Gastroesophageal sphincter (tissue), 4 donors: ENCODE results near the gene EMP2. TPM values are rescaled to one million over a fixed set of nuclear protein-coding genes. Genes with fewer than 3 reads are reported as not detected.

Experiments
- ATAC-seq: fragments of 150-250 bp; one replicate; pipeline ENCODE4 v1.9.1; 2016; ENCODE audit warnings: mild to moderate bottlenecking, moderate library complexity
- H3K27ac ChIP-seq, 4 donors: fragments of 200-600 bp; sonication (generic) in 3 of 4; 1 replicate in 3 of 4; 2 replicates in 1 of 4; pipeline ENCODE4 v1.5.1; 2016 to 2019
- H3K27me3 ChIP-seq: fragments of 200-600 bp; sonication (generic); one replicate; pipeline ENCODE4 v1.5.1; 2019
- H3K36me3 ChIP-seq, 2 donors: fragments of 200-600 bp; sonication (generic); one replicate each; pipeline ENCODE4 v1.5.1; 2019; ENCODE audit warnings: control low read depth in 1 of 2
- H3K4me1 ChIP-seq, 3 donors: fragments of 200-600 bp; sonication (generic); 1 replicate in 2 of 3; 2 replicates in 1 of 3; pipeline ENCODE4 v1.5.1; 2016 to 2019; ENCODE audit warnings: control low read depth in 2 of 3
- H3K4me3 ChIP-seq, 2 donors: fragments of 200-600 bp; sonication (generic); one replicate each; pipeline ENCODE4 v1.5.1; 2019; ENCODE audit warnings: mild to moderate bottlenecking in 1 of 2, moderate library complexity in 1 of 2
- H3K9me3 ChIP-seq, 3 donors: fragments of 200-600 bp; sonication (generic); one replicate each; pipeline ENCODE4 v1.5.1; 2017 to 2019; ENCODE audit warnings: control low read depth in 2 of 3
- EP300 ChIP-seq: sonication (generic); formaldehyde crosslinking; IDR thresholded peaks from one replicate; pipeline ENCODE4 v1.6.1; 2017; ENCODE audit warnings: antibody characterized with exemption, mild to moderate bottlenecking
- POLR2A ChIP-seq, 2 donors: fragments of 450-650 bp; IDR thresholded peaks; one replicate each; pipeline ENCODE4 v1.6.1; 2017; ENCODE audit warnings: antibody characterized with exemption in 2 of 2, mild to moderate bottlenecking in 2 of 2, moderate library complexity in 1 of 2
- POLR2AphosphoS5 ChIP-seq: sonication (generic); formaldehyde crosslinking; IDR thresholded peaks from one replicate; pipeline ENCODE4 v1.6.1; 2017; ENCODE audit warnings: antibody characterized with exemption
- WGBS, 2 donors: methylation state at CpG; one replicate each; pipeline ENCODE4 v1.1.5; 2018; ENCODE audit warnings: low coverage in 1 of 2; 5-methylcytosine and 5-hydroxymethylcytosine counted together
- total RNA-seq, 4 donors: library from RNA; depleted of rRNA; stranded (reverse); fragments of >200 nt; gene quantifications; one replicate each; pipeline ENCODE4 v1.1.0, GENCODE V29; 2016
- TF ChIP-seq, protein P1 (sequence below), 4 experiments: fragments of 200-600 bp in 2 of 4; fragments of 450-650 bp in 2 of 4; sonication (generic) in 1 of 4; IDR thresholded peaks; one replicate each; pipeline ENCODE4 v1.5.1; 2017 to 2019; ENCODE audit warnings: antibody characterized with exemption in 4 of 4, mild to moderate bottlenecking in 2 of 4, moderate library complexity in 2 of 4

EMP2 gene
- total RNA-seq, 4 donors from 2014 or later: 52.8 to 94.7 (median 69.7) TPM

DNA sequence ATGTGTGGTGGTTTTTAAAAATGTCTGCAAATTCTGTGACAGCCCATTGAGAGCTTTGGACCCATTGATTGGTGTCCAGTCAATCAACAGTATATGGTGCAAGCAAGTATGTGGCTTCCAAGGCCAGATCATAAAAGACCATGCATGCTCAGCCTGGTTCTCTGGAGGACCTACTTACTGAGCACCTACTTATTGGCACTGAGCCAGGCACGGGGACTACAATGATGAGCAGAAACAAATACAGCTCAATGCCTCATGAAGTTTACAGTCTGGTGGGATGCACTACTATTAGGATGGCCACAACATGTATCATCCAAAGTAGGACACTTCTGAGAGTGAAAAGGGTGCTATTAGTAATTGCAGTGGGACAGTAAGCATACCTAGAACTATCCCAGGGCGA is 7.2 kb upstream of the EMP2 start:
- peaks cover 6% of the 10 kb centered on the region for H3K27me3 ChIP-seq
- H3K4me3 ChIP-seq: no peak overlapping the region
- no peak overlapping the region for H3K27ac ChIP-seq
- no peaks in the 10 kb centered on the region for H3K9me3 ChIP-seq
- H3K36me3 ChIP-seq: no peaks in the 10 kb centered on the region
- TF ChIP-seq, protein P1, sequence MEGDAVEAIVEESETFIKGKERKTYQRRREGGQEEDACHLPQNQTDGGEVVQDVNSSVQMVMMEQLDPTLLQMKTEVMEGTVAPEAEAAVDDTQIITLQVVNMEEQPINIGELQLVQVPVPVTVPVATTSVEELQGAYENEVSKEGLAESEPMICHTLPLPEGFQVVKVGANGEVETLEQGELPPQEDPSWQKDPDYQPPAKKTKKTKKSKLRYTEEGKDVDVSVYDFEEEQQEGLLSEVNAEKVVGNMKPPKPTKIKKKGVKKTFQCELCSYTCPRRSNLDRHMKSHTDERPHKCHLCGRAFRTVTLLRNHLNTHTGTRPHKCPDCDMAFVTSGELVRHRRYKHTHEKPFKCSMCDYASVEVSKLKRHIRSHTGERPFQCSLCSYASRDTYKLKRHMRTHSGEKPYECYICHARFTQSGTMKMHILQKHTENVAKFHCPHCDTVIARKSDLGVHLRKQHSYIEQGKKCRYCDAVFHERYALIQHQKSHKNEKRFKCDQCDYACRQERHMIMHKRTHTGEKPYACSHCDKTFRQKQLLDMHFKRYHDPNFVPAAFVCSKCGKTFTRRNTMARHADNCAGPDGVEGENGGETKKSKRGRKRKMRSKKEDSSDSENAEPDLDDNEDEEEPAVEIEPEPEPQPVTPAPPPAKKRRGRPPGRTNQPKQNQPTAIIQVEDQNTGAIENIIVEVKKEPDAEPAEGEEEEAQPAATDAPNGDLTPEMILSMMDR (IDR thresholded peaks at IDR 0.05): no peak
- no peak for TF ChIP-seq EP300
- no peaks in the 10 kb centered on the region for H3K4me1 ChIP-seq
- WGBS, 2 donors: 64% methylated on average over 2 of the region's 2 CpGs; no CpG with 5 or more reads in 1 of the 2 donors
- ATAC-seq: no peak

- Histone ChIP-seq H3K36me3 (no peaks in the 10 kb centered on the region), H3K27me3 (peaks cover 6% of the 10 kb centered on the region), H3K9me3 (no peaks in the 10 kb centered on the region), H3K27ac (no peak overlapping the region), H3K4me1 (peaks cover 0 to 16% (median 9%) of the 10 kb centered on the region in 3 donors), H3K4me3 (no peak overlapping the region)
- 46 to 83% methylated on average over 1 to 4 of the region's 5 CpGs for WGBS, 2 donors
- TF ChIP-seq EP300: no peak
- no peak for TF ChIP-seq POLR2AphosphoS5
- TF ChIP-seq, protein P1 (IDR thresholded peaks at IDR 0.05): no peak
- TF ChIP-seq POLR2A (IDR thresholded peaks at IDR 0.05): no peak
- no peak for ATAC-seq
Measured at GRCh38 chr16:10584981-10585438, 4.6 kb upstream of the EMP2 start.

GRCh38 chr16:10583269-10583668 is 2.9 kb upstream of the EMP2 start:
- H3K4me3 ChIP-seq: no peak overlapping the region
- no peak for ATAC-seq

DNA sequence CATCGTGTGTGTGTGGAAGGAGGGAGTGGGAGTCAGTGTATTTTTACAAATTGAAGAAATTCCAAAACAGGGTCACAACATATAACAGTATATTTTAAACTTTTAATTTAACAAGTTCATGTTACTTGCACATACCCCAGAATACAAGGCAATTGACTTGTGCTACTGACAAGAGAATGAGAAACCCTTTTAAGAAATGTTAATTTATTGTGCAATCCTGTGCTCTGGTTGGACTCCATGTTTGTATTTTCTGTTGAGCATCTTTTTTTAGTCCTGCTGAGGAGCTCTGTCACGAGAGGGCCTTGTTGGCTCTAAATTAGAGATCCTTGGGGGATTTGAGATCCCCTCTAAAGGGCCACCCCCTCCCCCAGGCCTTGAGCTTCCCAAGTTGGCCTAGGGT is 1.1 kb upstream of the EMP2 start:
- no peaks in the 10 kb centered on the region for H3K27me3 ChIP-seq
- WGBS, 2 donors: 25 to 33% methylated on average over 1 to 2 of the region's 2 CpGs
- H3K9me3 ChIP-seq: no peaks in the 10 kb centered on the region
- TF ChIP-seq EP300: no peak
- no peak for TF ChIP-seq POLR2AphosphoS5
- TF ChIP-seq, protein P1 (IDR thresholded peaks at IDR 0.05): no peak
- no peak for TF ChIP-seq POLR2A (IDR thresholded peaks at IDR 0.05)
- no peaks in the 10 kb centered on the region for H3K36me3 ChIP-seq
- H3K4me1 ChIP-seq: peaks cover 0 to 49% (median 35%) of the 10 kb centered on the region in 3 donors
- peak overlapping the region in 3 of 4 donors; percentile 91 to 97 (median 95) for H3K27ac ChIP-seq
- ATAC-seq: no peak
- no peak overlapping the region for H3K4me3 ChIP-seq

More at GRCh38 chr16:10583269-10583668, 2.9 kb upstream of the EMP2 start:
- TF ChIP-seq POLR2AphosphoS5: no peak
- TF ChIP-seq EP300: no peak
- TF ChIP-seq, protein P1 (IDR thresholded peaks at IDR 0.05): no peak
- no peak for TF ChIP-seq POLR2A (IDR thresholded peaks at IDR 0.05)
- WGBS, 2 donors: 80 to 96% methylated on average over 3 to 4 of the region's 4 CpGs
- no peaks in the 10 kb centered on the region for H3K9me3 ChIP-seq
- peaks cover 6% of the 10 kb centered on the region for H3K27me3 ChIP-seq
- no peaks in the 10 kb centered on the region for H3K36me3 ChIP-seq
- no peak overlapping the region for H3K27ac ChIP-seq
- peaks cover 0 to 31% (median 17%) of the 10 kb centered on the region in 3 donors for H3K4me1 ChIP-seq

GRCh38 chr16:10580883-10581247 is 467 bp upstream of the EMP2 start:
- WGBS, 2 donors: 5% methylated on average over 6 of the region's 7 CpGs; no CpG with 5 or more reads in 1 of the 2 donors
- no peak for ATAC-seq
- Histone ChIP-seq H3K27me3 (no peaks in the 10 kb centered on the region), H3K27ac (peak overlapping the region; percentile 55 to 97 (median 93)), H3K9me3 (no peaks in the 10 kb centered on the region), H3K4me3 (peak overlapping the region; percentile 65 to 99), H3K4me1 (peaks cover 0 to 55% (median 35%) of the 10 kb centered on the region in 3 donors), H3K36me3 (no peaks in the 10 kb centered on the region)
- TF ChIP-seq EP300: no peak
- no peak for TF ChIP-seq POLR2A (IDR thresholded peaks at IDR 0.05)
- no peak for TF ChIP-seq POLR2AphosphoS5
- TF ChIP-seq, protein P1 (IDR thresholded peaks at IDR 0.05): no peak
